Breast epithelium (tissue), 4 donors: ENCODE data around the gene RFXANK. TPM values are rescaled to one million over a fixed set of nuclear protein-coding genes. Genes with fewer than 3 reads are reported as not detected.

Source experiments
- DNase-seq, 2 donors: peaks; one replicate each; pipeline ENCODE4 v3.0.0-alpha.2; 2019; ENCODE audit warnings: low spot score in 2 of 2
- H3K27ac ChIP-seq, 2 donors: fragments of 200-600 bp; sonication (generic) in 1 of 2; one replicate each; pipeline ENCODE4 v1.5.1; 2016 to 2019; ENCODE audit warnings: mild to moderate bottlenecking in 1 of 2
- H3K27me3 ChIP-seq, 2 donors: fragments of 200-600 bp; sonication (generic) in 1 of 2; one replicate each; pipeline versions ENCODE4 v1.5.1 to v1.6.0; 2017 to 2019; ENCODE audit warnings: control low read depth in 1 of 2, mild to moderate bottlenecking in 1 of 2
- H3K36me3 ChIP-seq: fragments of 200-600 bp; one replicate; pipeline ENCODE4 v1.5.1; 2019
- H3K4me1 ChIP-seq, 2 donors: fragments of 200-600 bp; sonication (generic); one replicate each; pipeline ENCODE4 v1.5.1; 2016 to 2019; ENCODE audit warnings: control low read depth in 1 of 2
- H3K4me3 ChIP-seq, 3 donors: fragments of 200-600 bp; sonication (generic); 1 replicate in 2 of 3; 2 replicates in 1 of 3; pipeline ENCODE4 v1.5.1; 2016 to 2019; ENCODE audit warnings: mild to moderate bottlenecking in 3 of 3, moderate library complexity in 2 of 3
- H3K9me3 ChIP-seq, 2 donors: fragments of 200-600 bp; sonication (generic) in 1 of 2; one replicate each; pipeline ENCODE4 v1.5.1; 2016 to 2019; ENCODE audit warnings: control low read depth in 1 of 2
- CTCF ChIP-seq, 3 donors: fragments of 450-650 bp; IDR thresholded peaks; one replicate each; pipeline ENCODE4 v1.5.1; 2016 to 2017; ENCODE audit warnings: antibody characterized with exemption in 3 of 3, mild to moderate bottlenecking in 3 of 3, moderate library complexity in 3 of 3
- POLR2A ChIP-seq: fragments of 450-650 bp; IDR thresholded peaks from one replicate; pipeline ENCODE4 v1.6.1; 2016; ENCODE audit warnings: antibody characterized with exemption, mild to moderate bottlenecking, moderate library complexity
- POLR2AphosphoS5 ChIP-seq, 3 donors: sonication (generic); formaldehyde crosslinking; IDR thresholded peaks; one replicate each; pipeline ENCODE4 v1.6.1; 2017; ENCODE audit warnings: antibody characterized with exemption in 3 of 3
- intact Hi-C: fragments of 100-400 bp; cut with DNase I; formaldehyde crosslinking; loops from one replicate; pipeline ENCODE4 v1.15.1; 2023; ENCODE audit warnings: low total_unique reads
- total RNA-seq, 3 donors: library from RNA; depleted of rRNA; stranded (reverse); fragments of >200 nt; gene quantifications; one replicate each; pipeline ENCODE4 v1.1.0, GENCODE V29; 2016

Gene RFXANK
- total RNA-seq, 3 donors from 2014 or later, result 43.9 to 51.1 (median 47.7) TPM

- no peaks in the 10 kb centered on the region for H3K36me3 ChIP-seq
- intact Hi-C loops, result no loop called here
- H3K4me1 ChIP-seq, result no peaks in the 10 kb centered on the region
- no peak for DNase-seq
- peaks cover 3 to 50% of the 10 kb centered on the region in 2 donors for H3K27me3 ChIP-seq
- no peak for TF ChIP-seq POLR2A
- no peak for TF ChIP-seq CTCF (IDR thresholded peaks at IDR 0.05)
- TF ChIP-seq POLR2AphosphoS5 (IDR thresholded peaks at IDR 0.05), result no peak
- H3K9me3 ChIP-seq, result no peaks in the 10 kb centered on the region
- H3K4me3 ChIP-seq, result no peak overlapping the region
- H3K27ac ChIP-seq, result no peak overlapping the region
Measured at GRCh38 chr19:19226663-19227062, 34.6 kb downstream of the RFXANK start.

- Histone ChIP-seq H3K9me3 (no peaks in the 10 kb centered on the region), H3K4me1 (no peaks in the 10 kb centered on the region)
- TF ChIP-seq POLR2A, result no peak
- no peak for TF ChIP-seq CTCF (IDR thresholded peaks at IDR 0.05)
- TF ChIP-seq POLR2AphosphoS5 (IDR thresholded peaks at IDR 0.05), result no peak
Measured at GRCh38 chr19:19227217-19227616, 35.2 kb downstream of the RFXANK start.

GRCh38 chr19:19229701-19230100 lies 37.6 kb downstream of the RFXANK start:
- Histone ChIP-seq H3K4me3 (no peak overlapping the region), H3K4me1 (no peaks in the 10 kb centered on the region), H3K27me3 (peaks cover 3 to 39% of the 10 kb centered on the region in 2 donors), H3K9me3 (peaks cover 10 to 19% of the 10 kb centered on the region in 2 donors), H3K27ac (no peak overlapping the region), H3K36me3 (no peaks in the 10 kb centered on the region)
- intact Hi-C loops, result no loop called here
- no peak for DNase-seq
- TF ChIP-seq POLR2AphosphoS5 (IDR thresholded peaks at IDR 0.05), result no peak
- TF ChIP-seq POLR2A, result no peak

More at GRCh38 chr19:19227217-19227616, 35.2 kb downstream of the RFXANK start:
- no peak for DNase-seq
- no peak overlapping the region for H3K4me3 ChIP-seq
- intact Hi-C loops, result no loop called here
- no peaks in the 10 kb centered on the region for H3K36me3 ChIP-seq
- no peak overlapping the region for H3K27ac ChIP-seq
- peaks cover 3 to 50% of the 10 kb centered on the region in 2 donors for H3K27me3 ChIP-seq

DNA sequence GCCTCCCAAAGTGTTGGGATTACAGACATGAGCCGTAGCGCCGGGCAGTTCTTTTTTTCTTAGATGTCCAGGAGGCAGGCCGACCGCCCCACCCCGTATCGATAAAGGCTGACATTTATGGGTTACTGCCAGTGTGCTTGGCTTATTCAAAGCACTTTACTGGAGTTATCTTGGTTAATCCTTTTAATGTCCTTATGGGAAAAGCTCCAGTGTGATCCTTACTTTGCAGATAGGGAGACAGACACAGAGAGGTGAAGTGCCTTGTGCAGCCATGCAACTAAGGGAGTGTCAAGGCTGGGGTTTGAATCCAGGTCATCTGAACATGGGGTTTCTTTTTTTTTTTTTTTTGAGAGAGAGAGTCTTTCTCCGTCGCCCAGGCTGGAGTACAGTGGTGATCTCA lies 38.9 kb downstream of the RFXANK start:
- no peaks in the 10 kb centered on the region for H3K36me3 ChIP-seq
- no peak for DNase-seq
- peaks cover 21 to 32% of the 10 kb centered on the region in 2 donors for H3K9me3 ChIP-seq
- no peaks in the 10 kb centered on the region for H3K4me1 ChIP-seq
- intact Hi-C loops, result no loop called here
- H3K27me3 ChIP-seq, result peaks cover 3 to 26% of the 10 kb centered on the region in 2 donors
- H3K27ac ChIP-seq, result no peak overlapping the region
- no peak for TF ChIP-seq POLR2AphosphoS5 (IDR thresholded peaks at IDR 0.05)
- no peak overlapping the region for H3K4me3 ChIP-seq

DNA sequence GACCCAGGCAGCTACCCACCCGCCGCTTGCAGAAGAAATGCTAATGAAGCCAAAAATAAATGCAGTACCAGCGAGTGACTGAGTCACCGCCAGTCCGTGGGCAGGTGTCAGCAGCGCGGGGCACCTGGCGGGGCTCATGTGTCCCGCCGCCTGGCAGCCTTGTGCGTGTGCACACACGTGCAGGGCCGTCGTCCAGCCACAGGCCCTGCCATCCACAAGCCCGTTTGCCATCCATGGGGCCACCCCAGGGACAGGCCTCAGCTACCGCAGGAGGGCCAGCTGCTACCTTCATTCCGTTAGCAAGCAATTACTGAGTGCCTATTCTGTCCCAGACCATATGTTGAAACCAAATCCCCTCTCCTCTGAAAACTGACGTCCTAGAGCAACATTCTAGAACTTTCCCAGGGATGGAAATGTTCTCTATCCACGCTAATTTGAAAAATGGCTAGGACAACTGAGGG lies 40.2 kb downstream of the RFXANK start:
- H3K4me3 ChIP-seq, result no peak overlapping the region
- TF ChIP-seq POLR2AphosphoS5 (IDR thresholded peaks at IDR 0.05) (no peak), POLR2A (no peak)
- no peak for DNase-seq
- peaks cover under 1 to 13% of the 10 kb centered on the region in 2 donors for H3K27me3 ChIP-seq
- intact Hi-C loops, result no loop called here
- peaks cover 21 to 34% of the 10 kb centered on the region in 2 donors for H3K9me3 ChIP-seq
- H3K27ac ChIP-seq, result no peak overlapping the region
- no peaks in the 10 kb centered on the region for H3K4me1 ChIP-seq
- no peaks in the 10 kb centered on the region for H3K36me3 ChIP-seq

- H3K27me3 ChIP-seq, result no peaks in the 10 kb centered on the region
- H3K9me3 ChIP-seq, result peaks cover 21 to 34% of the 10 kb centered on the region in 2 donors
- no peak for TF ChIP-seq CTCF (IDR thresholded peaks at IDR 0.05)
- no peak for TF ChIP-seq POLR2A
- no peak for TF ChIP-seq POLR2AphosphoS5 (IDR thresholded peaks at IDR 0.05)
- H3K4me1 ChIP-seq, result no peaks in the 10 kb centered on the region
- intact Hi-C loops, result no loop called here
- H3K36me3 ChIP-seq, result no peaks in the 10 kb centered on the region
- no peak overlapping the region for H3K4me3 ChIP-seq
- DNase-seq, result no peak
- no peak overlapping the region for H3K27ac ChIP-seq
Measured at GRCh38 chr19:19234220-19234816, 42.3 kb downstream of the RFXANK start.
